ENCODE results near the gene TMEM17. TPM values are rescaled to one million over a fixed set of nuclear protein-coding genes. Genes with fewer than 3 reads are reported as not detected.

TMEM17 gene
- total and polyA plus RNA-seq, 2 of the 13 experiments (the other 11 are each of a cell fraction or from before 2014, with no cell fraction given), result 0.22 to 0.50 TPM

GRCh38 chr2:62456721-62457539 lies 49.1 kb downstream of the TMEM17 start (continued):
- no peak for TF ChIP-seq MNT (IDR thresholded peaks at IDR 0.05)
- no peak for TF ChIP-seq KDM4B (CRISPR knock-in tag; IDR thresholded peaks at IDR 0.05)
- no peak for TF ChIP-seq CENPT (CRISPR knock-in tag; IDR thresholded peaks at IDR 0.05; ENCODE audit: low read depth)
- no peak; the same call in 1 of the 2 replicates for TF ChIP-seq ZKSCAN8 (CRISPR knock-in tag; IDR thresholded peaks at IDR 0.05; ENCODE audit: borderline replicate concordance)
- peak; percentile 96 for TF ChIP-seq ZMYM4 (CRISPR knock-in tag; IDR thresholded peaks at IDR 0.05)
- no peak; the same call in 1 of the 2 replicates for TF ChIP-seq ZNF230 (CRISPR knock-in tag; IDR thresholded peaks at IDR 0.05)
- TF ChIP-seq ZGPAT (CRISPR knock-in tag; IDR thresholded peaks at IDR 0.05), result peak; percentile 95
- no peak for TF ChIP-seq ZSCAN29 (CRISPR knock-in tag; conservative IDR thresholded peaks at IDR 0.05)
- TF ChIP-seq MED13 (CRISPR knock-in tag; IDR thresholded peaks at IDR 0.05), result peak; percentile 91; the same call in 1 of the 2 replicates
- 0 out of 2 replicates have a peak, but pooled peaks have one; percentile 68 for TF ChIP-seq ZNF142 (CRISPR knock-in tag; IDR thresholded peaks at IDR 0.05)
- peak; percentile 83 for TF ChIP-seq RXRA (CRISPR knock-in tag; IDR thresholded peaks at IDR 0.05)
- peak; percentile 65; the same call in 1 of the 2 replicates for TF ChIP-seq PRDM15 (CRISPR knock-in tag; IDR thresholded peaks at IDR 0.05)
- TF ChIP-seq ZNF224 (CRISPR knock-in tag; IDR thresholded peaks at IDR 0.05), result no peak
- no peak for TF ChIP-seq TRIM24 (CRISPR knock-in tag; IDR thresholded peaks at IDR 0.05)
- no peak for TF ChIP-seq HNRNPH1 (optimal IDR thresholded peaks at IDR 0.05; ENCODE audit: low read depth, low read length)
- TF ChIP-seq CCDC6 (CRISPR knock-in tag; IDR thresholded peaks at IDR 0.05), result peak; percentile 90; the same call in 1 of the 2 replicates
- TF ChIP-seq ZNF879 (CRISPR knock-in tag; IDR thresholded peaks at IDR 0.05), result peak; percentile 95; the same call in 1 of the 2 replicates
